NCI-H1092 (cell line): ENCODE results near the gene PIP4P1.
"Not testable (repeated sequence)": the region's sequence is repeated elsewhere in the genome, so short reads cannot be mapped to it uniquely, and the experiment has no call there.

ENCODE experiments used
- DNase-seq: peaks from one replicate; lab custom pipeline; 2025; lab: John Stamatoyannopoulos, UW

PIP4P1 gene

GRCh38 chr14:20461225-20462141 is at the start of gene PIP4P1:
Gene PIP4P1 (minus strand): TSS chr14:20461434. CDS start chr14:20461325, 109 bp downstream.
- DNase-seq, result peak; percentile 100

- DNase-seq, result no peak
Measured at GRCh38 chr14:20508367-20508766, 47.1 kb upstream of the PIP4P1 start.

- DNase-seq, result not testable (repeated sequence)
Measured at GRCh38 chr14:20507537-20507936, 46.3 kb upstream of the PIP4P1 start.

GRCh38 chr14:20506752-20507151 is 45.5 kb upstream of the PIP4P1 start:
- not testable (repeated sequence) for DNase-seq

- not testable (repeated sequence) for DNase-seq
Measured at GRCh38 chr14:20506276-20506675, 45.0 kb upstream of the PIP4P1 start.

GRCh38 chr14:20503898-20504297 is 42.7 kb upstream of the PIP4P1 start:
- no peak for DNase-seq

- no peak for DNase-seq
Measured at GRCh38 chr14:20501346-20501745, 40.1 kb upstream of the PIP4P1 start.

- no peak for DNase-seq
Measured at GRCh38 chr14:20499881-20500280, 38.6 kb upstream of the PIP4P1 start.

GRCh38 chr14:20499108-20499507 is 37.9 kb upstream of the PIP4P1 start:
- no peak for DNase-seq

GRCh38 chr14:20498622-20499021 is 37.4 kb upstream of the PIP4P1 start:
- no peak for DNase-seq

GRCh38 chr14:20494935-20495766 is 33.9 kb upstream of the PIP4P1 start:
- DNase-seq, result no peak

- no peak for DNase-seq
Measured at GRCh38 chr14:20493634-20494033, 32.4 kb upstream of the PIP4P1 start.

- DNase-seq, result no peak
Measured at GRCh38 chr14:20492486-20492885, 31.3 kb upstream of the PIP4P1 start.

GRCh38 chr14:20490563-20490962 is 29.3 kb upstream of the PIP4P1 start:
- DNase-seq, result no peak

GRCh38 chr14:20489093-20489994 is 28.1 kb upstream of the PIP4P1 start:
- no peak for DNase-seq

- DNase-seq, result no peak
Measured at GRCh38 chr14:20487396-20487725, 26.1 kb upstream of the PIP4P1 start.

- DNase-seq, result no peak
Measured at GRCh38 chr14:20486684-20487395, 25.6 kb upstream of the PIP4P1 start.

- DNase-seq, result no peak
Measured at GRCh38 chr14:20485900-20486299, 24.7 kb upstream of the PIP4P1 start.

GRCh38 chr14:20482382-20482781 is 21.1 kb upstream of the PIP4P1 start:
- no peak for DNase-seq

GRCh38 chr14:20478894-20479293 is 17.7 kb upstream of the PIP4P1 start:
- no peak for DNase-seq

- DNase-seq, result no peak
Measured at GRCh38 chr14:20477211-20477876, 16.1 kb upstream of the PIP4P1 start.
